CD1c-positive myeloid dendritic cell (primary cell): ENCODE results near the gene TRPM6.

Experiments
- DNase-seq: peaks from one replicate; pipeline ENCODE4 v3.0.0-alpha.2; 2016; ENCODE audit errors: extremely low spot score

Gene TRPM6

DNA sequence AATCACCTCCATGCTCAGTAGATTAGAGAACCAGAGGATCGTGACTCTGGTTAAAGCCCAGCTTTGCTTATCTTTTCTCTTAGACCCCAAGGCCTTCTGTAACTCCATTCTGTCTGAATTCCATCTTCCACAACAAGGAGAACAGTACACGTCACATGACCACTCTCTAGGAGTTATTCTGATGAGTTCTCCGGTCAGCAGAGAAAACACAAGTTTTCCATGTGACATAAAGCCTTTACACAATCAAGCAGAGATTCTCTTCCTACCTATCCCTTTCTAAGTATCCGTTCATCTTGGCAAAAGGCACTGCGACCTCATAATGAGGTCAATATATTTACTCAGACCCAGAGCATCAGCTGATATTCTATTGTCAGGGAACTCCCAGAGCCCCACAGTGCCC, 112.3 kb downstream of the TRPM6 start:
- DNase-seq, result no peak

DNA sequence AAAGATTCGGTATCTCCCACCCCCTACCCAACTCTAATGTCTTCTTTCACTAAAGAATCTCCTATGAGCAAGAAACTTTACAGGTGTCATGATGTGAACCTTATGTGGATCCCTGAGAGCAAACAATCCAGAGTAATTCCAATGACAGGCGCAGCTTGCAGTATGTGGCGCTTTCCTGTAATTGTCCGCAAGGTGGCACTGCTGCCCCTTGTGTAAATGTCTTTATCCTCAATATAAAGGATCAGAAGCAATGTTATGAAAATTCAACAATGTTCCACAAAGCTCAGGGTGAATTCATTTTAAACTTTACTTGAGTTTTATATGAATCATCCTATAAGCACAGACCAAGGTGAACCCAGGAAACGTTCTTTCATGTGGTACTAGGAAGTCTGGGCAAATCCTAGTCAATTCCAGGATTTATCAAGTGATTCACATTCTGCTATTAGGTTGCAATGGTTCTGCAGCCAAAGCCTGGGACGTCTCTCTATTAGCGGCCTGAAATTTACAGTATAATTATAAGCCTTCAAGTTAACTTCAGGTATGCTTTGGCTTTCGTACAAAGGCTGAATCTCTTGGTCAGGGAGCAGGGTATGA, 113.7 kb downstream of the TRPM6 start:
- peak; percentile 81 for DNase-seq

DNA sequence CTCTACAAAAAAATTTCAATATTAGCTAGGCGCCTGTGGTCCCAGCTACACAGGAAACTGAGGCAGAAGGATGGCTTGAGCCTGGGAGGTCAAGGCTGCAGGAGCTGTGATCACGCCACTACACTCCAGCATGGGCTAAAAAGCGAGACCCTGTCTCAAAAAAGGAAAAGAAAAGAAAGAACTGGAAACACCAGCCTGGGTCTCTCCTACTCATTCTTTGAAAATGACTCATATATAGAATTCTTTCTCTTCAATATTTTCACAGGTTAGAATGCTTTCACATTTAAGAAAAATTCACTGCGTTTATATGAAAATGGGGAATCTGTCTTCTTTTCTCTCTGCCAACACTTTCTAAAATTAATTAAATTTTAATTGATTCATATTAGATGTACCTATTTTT, 115.6 kb downstream of the TRPM6 start:
- no peak for DNase-seq

DNA sequence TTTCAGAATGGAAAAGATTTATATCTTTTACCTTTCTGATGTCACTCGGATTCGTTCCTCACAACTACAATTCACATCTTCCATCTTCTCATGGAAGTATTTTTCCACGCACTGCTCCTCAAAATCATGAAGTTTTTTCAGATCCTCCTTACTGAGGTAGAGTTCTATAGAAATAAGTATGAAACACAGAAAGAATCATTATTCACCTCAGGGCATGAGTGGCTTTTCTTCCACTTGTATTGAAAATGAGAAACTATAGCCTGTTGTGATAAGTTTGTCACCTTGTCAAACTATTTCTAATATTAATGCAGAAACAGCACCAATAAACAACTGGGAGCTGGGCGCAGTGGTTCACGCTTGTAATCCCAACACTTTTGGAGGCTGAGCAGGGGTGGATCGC, 116.0 kb downstream of the TRPM6 start:
- DNase-seq, result no peak

DNA sequence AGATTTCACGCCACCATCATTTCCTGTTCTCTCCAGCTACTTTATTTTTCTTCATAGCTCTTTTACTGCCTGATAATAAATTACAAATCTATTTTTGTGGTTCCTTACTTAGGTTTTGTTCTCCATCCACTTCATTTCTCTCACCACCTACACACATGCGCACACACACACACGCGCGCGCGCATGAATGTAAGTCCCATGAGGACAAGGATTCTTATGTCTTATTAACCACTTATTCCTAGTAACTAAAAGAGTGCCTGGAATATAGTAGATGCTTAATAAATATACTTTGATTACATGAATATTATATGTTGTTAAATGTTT, 116.5 kb downstream of the TRPM6 start:
- DNase-seq, result no peak

DNA sequence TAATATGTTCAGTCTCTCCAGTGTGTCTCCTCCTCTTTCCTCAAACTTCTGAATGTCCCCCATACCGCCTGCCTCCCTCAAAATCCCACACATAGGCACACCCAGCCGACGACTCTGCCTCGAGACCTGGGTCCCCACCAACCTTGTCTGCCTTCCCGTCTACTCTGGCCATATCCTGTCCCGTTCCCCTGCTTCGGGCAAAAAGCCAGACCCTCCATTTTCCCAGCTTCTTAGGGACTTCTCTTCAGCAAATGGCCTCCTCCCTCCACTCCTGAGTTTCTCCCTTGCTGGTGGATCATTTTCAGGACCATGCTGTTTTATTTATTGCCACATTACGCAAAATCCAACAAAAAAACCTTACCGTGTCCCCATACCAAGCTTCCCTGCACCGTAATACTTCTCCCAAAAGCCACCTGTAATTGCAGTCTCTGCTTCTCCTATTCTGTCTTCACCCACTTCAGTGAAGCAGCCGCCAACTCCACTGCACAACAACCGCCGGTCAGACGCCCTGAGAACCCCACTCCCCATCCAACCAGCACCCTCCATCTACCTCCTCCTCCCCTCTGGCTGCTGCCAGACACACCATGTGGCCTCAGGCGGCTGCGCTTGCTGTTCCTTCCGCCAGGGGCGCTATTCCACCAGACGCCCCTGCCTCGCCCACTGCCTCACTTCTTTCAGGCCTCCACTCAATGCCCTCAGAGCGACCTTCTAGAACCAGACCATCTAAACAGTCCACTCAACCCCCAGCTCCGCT, 117.0 kb downstream of the TRPM6 start:
- DNase-seq, result peak; percentile 27

DNA sequence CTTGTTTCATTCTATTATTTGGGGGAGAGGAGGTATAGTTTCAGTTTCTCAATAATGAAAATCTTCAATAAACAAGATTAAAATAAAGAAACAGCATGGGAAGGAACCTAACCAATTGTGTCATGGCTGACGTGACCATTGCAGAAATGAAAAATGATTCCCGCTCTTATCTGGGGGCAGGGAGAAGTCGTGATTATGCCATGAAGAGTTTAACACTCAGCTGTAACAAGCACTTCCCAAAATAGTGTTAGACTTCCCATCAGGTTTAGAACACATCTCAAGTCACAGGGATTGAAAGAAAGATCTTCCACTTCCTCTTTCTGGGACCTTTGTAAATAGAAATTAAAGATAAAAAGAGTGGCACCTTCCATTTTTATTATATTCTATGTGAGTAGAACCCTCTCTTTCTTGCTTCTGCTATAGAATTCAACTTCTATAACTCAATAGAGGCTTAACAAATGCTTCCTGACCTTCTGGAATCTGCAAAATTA, 122.2 kb downstream of the TRPM6 start:
- peak; percentile 28 for DNase-seq

DNA sequence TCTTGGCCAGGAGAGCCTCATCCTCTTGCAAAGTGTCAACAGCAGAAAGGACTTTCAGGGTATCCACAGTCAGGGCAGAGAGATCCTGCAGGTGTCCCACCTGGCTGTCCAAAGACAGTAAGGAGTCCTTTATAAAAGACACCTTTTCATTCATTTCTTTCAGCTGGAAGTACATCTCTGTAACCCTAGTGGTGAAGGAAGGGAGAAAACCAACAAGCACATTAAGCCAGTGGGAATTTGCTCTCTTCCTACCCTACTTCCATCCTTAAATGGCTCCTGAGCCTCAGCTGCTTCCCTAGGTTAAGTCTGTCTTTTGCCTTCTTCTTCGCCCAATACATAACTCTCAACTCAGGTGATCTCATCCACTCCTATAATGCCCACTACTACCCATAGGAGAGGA, 124.8 kb downstream of the TRPM6 start:
- no peak for DNase-seq

DNA sequence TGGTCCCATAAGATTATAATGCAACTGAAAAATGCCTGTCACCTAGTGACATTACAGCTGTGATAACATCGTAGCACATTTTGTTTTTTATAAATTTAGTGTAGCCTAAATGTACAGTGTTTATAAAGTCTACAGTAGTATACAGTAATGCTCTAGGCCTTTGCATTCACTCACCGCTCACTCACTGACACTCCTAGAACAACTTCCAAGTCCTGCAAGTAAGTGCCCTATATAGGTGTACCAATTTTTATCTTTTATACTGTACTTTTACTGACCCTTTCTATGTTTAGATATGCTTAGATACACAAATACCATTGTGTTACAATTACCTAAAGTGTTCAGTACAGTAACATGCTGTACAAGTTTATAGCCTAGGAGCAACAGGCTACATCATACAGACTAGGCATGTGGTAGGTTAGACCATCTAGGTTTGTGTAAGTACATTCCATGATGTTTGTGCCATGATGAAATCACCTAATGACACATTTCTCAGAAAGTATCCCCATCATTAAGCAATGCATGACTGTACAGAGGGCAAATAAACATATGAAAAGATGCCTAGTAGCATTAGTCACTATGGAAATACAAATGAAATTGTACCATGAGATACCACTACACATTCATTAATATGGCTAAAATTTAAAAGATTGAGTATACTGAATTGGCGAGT, 127.6 kb downstream of the TRPM6 start:
- no peak for DNase-seq

DNA sequence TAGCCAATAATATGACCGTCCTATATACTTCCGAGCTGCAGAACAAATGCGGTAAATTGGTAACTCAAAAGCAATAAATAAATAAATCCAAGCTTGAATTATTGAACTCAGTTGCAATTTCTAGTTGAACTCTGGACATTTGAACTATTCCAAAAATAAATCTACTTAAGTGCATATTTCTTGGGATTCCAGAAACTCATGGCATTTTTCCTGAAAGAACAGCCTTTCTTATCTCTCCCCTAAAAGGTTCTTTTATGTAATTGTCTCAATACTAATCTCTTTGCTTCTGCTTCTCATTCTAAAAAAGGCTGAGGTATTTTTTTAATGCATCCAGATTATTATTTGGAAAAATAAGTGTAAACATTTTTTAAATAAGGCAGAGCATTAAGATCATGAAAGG, 131.7 kb downstream of the TRPM6 start:
- no peak for DNase-seq

DNA sequence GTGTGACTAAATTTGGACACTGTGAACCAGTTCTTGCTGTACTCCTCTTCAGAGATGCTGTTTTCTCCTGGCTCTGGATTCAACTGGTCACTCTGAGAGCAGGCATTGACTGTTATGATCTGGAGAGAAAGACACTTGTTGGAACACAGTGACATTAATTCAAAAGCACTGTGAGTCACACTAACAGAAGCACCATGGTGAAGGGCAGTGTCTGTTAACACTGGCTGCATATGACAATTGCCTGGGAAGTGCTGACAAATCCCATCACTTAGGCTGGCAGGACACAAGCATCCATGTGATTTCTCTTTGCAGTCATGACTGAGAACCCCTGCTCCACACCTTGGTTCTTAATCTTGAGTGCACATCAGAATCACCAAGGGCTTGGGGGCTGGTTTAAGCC, 132.4 kb downstream of the TRPM6 start:
- no peak for DNase-seq

DNA sequence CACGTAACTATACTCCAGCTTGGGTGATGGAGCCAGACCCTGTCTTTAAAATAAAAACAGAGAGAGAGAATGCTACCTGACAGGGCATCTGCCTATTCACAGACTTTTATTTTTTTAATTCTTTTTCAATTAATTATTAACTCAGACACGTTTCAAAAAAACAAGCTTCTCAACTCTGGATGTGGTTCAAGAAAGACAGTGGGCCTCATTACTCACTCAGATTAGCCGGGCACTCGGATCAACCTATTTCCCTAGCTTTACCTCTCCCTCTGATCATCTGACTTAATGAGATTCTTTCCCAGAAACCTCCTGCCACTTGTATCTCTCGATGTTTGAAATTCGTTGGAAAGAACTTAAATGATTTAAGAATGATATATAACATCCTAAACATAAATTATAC, 134.1 kb downstream of the TRPM6 start:
- DNase-seq, result no peak

DNA sequence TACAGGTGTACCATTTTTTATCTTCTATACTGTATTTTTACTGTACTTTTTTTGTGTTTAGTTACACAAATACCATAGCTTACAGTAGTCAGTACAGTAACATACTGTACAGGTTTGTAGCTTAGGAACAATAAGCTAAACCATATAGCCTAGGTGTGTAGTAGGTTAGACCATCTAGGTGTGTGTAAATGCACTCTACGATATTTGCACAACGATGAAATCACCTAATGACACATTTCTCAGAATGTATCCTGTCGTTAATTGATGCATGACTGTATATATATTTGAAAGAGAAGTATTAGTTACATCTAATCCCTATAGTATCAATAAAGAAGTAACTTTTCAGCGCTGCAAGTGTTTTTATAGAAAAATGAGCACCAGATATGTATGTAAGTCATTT, 138.8 kb downstream of the TRPM6 start:
- DNase-seq, result no peak

DNA sequence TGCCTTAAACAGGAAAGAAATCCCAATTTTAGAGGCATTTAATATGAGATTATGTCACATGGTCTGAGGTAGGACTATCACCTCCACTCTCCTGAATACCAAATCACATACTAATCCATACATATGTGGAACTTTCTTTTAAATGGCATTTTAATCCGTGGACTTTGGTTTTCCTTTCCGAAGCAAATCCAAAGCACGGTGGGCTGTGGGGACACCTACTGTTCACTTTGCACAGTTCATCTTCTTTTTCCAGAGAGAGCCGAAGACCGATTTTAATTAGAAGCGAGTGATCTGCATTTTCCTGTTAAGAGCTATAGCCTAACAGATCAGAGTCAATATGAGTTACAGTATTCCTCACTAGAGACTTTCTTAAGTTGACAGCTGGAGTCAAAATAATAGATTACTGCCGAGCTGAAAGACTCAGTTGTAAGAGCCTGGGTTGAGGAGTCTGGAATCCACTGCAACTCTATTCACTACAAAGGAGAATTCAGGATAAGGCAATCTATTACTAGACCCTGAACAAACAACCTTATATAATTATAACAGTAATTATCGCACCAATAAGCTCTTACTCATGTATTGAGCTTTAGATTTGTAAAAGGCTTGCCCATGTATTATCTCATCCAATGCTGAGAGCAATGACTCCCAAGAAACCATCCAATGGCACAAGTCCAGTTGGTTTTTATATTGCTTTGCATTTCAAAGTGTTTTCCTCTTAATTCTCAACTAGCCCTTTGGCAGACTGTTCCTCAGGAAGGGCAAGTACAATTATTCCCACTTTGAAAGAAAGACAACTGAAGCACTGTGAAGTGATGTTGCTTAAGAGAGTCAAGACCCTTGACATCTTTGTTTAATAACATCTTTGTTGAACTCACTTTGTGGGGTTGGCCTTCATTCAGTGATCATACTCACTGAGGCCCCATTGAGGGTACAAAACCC, 144.7 kb downstream of the TRPM6 start:
- peak; percentile 4 for DNase-seq

DNA sequence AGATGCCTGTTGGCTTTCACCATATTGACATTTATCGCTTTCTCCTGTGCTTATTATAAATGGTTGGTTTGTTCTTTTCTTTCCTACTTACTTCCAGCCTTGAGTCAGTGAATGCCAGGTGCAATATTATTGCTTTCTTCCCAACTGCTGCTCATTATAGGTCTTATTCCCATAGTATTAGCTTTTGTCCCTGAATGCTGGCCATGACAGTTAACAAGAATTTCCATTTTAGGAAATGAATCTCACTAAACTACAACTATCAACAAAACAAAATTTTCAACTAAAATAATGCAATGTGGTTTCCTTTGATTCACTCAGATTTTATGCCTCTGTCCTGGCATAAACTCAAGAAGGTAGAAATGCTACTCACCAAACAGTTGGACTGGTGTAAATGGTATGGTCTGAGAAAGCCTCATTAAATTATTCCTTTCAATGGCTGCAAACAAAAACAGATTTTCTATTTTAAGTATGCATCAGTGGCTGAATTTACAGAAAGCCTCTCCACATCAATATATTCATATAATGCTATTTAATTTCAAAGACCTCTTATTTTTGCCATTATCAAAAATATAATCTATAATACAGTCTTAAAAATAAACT, 145.4 kb downstream of the TRPM6 start:
- no peak for DNase-seq

DNA sequence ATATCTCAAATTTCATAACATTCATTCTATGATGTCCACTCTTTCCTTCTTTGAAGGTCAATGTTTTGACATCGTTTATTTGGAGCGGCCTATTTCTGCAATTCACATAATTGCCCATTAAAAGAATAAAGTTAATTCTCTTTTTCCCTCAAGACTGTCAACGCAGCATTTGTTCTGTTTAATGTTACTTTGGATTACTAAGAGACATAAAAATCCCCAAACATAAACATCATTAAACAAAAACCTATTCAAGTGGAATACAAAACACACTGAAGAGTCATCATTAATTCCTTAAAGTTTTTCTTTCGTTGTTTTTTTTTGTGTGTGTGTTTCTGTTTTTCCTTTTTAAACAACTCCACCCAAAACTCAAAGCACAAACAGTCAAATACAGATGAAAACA, 151.1 kb downstream of the TRPM6 start:
- no peak for DNase-seq

DNA sequence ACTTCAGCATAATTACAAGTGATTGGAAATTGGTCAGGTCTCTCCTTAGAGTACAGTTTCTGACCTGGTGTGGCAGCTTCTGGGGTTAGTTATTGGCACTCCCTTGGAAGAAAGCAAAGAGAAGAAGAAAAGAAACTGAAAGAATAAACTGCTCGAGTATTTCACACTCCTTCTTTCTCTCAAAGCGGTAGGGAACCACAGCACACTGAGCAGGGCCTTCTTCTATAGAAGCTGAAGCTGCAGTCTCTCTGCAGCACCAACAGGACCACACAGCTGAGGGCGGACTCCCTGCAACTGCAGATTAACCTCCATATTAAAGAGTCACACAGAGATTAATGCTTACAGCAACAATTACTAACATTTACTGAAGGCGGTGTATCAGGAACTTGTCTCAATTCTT, 152.0 kb downstream of the TRPM6 start:
- no peak for DNase-seq

DNA sequence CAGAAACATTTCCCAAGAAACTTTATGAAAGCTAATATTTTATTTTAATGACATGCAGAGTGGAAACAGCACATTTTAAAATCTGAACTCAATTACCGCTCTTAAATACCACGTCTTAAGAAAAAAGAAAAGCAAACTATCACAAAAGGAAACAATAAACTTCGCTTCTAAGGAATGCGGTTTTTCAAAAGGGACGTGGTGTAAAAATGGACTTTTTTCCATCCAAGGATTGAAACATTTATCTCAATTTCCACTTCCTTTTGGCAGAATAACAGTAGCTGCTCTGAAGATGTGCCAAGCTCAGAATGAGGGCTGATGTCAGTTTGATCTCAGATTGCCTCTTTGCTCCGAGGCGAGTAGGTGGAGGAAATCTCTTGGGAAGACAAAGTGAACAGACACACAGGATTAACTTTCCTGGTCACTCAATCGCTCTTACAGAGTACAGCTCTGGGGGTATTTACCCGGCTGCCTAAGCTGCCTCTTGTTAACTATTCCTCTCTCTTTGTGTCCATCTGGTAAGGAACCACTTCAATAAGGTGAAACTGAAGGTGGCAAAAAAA, 158.5 kb downstream of the TRPM6 start:
- no peak for DNase-seq

DNA sequence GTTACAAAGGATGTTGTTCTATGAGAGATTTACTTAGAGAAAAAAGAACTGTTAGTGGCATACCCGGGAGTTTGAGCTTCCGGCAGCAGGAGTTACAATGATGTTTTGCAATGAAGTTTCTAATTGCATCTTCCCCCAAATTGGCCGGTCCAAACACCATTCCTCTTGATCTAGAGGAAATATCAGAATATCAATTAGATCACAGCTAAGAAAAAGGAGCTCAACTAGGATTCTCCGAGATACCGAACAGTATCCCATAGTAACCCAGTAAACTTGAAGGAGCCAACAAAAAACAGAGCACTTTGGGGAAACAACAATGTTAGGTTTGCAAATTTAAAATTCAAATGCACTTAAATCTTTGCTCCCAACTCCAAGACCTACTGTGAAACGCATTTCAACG, 159.5 kb downstream of the TRPM6 start:
- DNase-seq, result no peak

DNA sequence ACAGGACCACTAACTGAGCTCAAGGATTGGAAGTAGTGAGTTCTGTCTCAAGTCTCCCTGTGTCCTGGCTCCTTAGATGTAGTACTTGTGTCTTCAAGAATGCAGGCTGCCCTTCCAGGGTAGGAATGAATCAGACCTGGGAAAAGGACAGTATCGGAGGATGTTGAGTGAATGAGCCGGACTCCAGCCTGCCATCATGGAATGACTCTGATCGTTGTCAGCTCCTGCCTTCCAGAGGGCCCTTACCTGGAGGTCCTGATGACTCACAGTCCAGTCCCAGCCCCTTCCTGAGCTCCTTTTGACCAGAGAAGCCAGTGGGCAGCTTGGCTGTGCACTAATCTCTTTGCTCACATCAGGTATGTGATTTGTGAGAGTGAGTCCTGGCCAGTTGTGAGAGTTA, 161.1 kb downstream of the TRPM6 start:
- DNase-seq, result no peak

DNA sequence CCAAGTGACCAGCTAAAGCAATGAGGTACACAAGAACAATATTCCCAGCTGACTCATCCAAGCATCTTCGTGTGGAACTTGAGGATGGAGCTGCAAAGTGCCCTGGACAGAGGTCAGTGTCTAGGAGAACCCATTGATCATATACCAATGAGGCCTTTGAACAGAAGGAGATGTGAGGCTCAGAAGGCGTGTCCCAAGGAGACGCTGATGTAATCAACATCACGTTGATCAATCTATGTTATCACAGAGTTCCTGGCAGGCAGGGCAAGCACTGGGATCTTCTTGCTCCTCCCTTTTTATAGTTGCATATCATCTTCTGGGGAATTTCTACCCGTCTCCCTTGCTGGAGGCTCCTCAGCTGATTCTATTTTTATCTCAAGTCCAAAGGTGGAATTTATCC, 163.4 kb downstream of the TRPM6 start:
- no peak for DNase-seq
